ENCODE data around the gene PTCHD4. TPM values are rescaled to one million over a fixed set of nuclear protein-coding genes. Genes with fewer than 3 reads are reported as not detected.

Gene PTCHD4
- total RNA-seq, 1 experiment from 2014 or later = 0.96 TPM

DNA sequence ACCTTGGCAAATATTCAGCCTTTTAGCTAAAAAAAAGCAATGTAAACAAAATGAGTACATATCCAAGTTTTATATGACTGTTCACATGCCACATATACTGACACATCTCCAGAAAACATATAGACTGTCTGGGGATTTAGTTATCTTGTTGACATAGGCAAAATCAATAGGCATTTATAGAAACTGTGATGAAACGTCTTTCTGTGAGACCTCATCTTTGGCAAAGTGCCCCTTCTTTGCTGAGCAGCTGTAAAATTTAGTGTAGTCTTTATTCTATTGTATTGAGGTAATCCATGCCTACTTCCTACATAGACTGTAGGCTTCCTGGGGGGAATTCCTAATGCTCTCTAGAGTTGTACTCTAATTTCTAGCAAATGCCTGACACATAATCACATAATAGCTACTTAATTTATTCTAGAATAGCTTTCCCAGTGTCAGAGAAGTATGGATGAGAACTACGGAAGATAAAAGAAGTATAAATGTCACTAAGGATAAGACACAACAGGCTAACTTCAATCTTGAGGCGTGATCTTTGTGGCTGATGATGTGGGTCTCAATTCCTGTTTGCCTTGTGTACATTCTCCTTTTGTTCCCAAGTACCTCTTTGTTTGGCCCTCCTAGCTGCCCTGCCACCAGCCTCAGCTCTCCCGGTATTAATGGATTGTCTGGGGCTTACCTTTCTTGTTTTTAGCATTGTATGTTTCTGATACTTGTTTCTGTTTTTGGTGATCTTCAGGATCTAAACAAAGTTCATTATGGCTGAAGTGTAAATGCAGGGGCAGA is 30.6 kb downstream of the PTCHD4 start:
- no peak overlapping the region for H3T11ph ChIP-seq (ENCODE audit: low read length)
- H2BK20ac ChIP-seq (ENCODE audit: low read depth, low read length, poor library complexity, severe bottlenecking) = no peak overlapping the region
- H3K79me2 ChIP-seq (ENCODE audit: insufficient read depth, low read length) = no peaks in the 10 kb centered on the region
- H3K4me1 ChIP-seq (ENCODE audit: insufficient read depth, low read length) = no peaks in the 10 kb centered on the region; the same call in 1 of the 2 replicates
- H2BK120ac ChIP-seq (ENCODE audit: low read depth, low read length, poor library complexity, severe bottlenecking) = no peak overlapping the region
- H2AFZ ChIP-seq (ENCODE audit: low read length) = no peak overlapping the region
- H3K9me3 ChIP-seq (ENCODE audit: control insufficient read depth, low read depth, low read length) = no peaks in the 10 kb centered on the region
- no peak overlapping the region for H3K9ac ChIP-seq (ENCODE audit: extremely low read depth, insufficient read length, low read length)
- no peak overlapping the region for H2AK5ac ChIP-seq (ENCODE audit: insufficient read length, low read length)
- H2BK12ac ChIP-seq (ENCODE audit: insufficient read length, low read depth, low read length) = no peak overlapping the region
- H4K20me1 ChIP-seq (ENCODE audit: control insufficient read depth, insufficient read depth, insufficient read length) = no peaks in the 10 kb centered on the region
- DNase-seq = no peak
- TF ChIP-seq, protein P1, sequence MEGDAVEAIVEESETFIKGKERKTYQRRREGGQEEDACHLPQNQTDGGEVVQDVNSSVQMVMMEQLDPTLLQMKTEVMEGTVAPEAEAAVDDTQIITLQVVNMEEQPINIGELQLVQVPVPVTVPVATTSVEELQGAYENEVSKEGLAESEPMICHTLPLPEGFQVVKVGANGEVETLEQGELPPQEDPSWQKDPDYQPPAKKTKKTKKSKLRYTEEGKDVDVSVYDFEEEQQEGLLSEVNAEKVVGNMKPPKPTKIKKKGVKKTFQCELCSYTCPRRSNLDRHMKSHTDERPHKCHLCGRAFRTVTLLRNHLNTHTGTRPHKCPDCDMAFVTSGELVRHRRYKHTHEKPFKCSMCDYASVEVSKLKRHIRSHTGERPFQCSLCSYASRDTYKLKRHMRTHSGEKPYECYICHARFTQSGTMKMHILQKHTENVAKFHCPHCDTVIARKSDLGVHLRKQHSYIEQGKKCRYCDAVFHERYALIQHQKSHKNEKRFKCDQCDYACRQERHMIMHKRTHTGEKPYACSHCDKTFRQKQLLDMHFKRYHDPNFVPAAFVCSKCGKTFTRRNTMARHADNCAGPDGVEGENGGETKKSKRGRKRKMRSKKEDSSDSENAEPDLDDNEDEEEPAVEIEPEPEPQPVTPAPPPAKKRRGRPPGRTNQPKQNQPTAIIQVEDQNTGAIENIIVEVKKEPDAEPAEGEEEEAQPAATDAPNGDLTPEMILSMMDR (conservative IDR thresholded peaks at IDR 0.05) = no peak
- H3K79me1 ChIP-seq (ENCODE audit: insufficient read depth, low read depth, low read length, poor library complexity, severe bottlenecking) = no peaks in the 10 kb centered on the region
- H3K4ac ChIP-seq (ENCODE audit: low read depth, low read length) = no peak overlapping the region
- no peak overlapping the region for H3K4me2 ChIP-seq (ENCODE audit: insufficient read depth, insufficient read length, low read length)
- no peak overlapping the region for H3K56ac ChIP-seq (ENCODE audit: insufficient read length, low read depth, low read length)
- H3K18ac ChIP-seq (ENCODE audit: insufficient read length, low read depth, low read length) = no peak overlapping the region
- no peak overlapping the region for H3K27ac ChIP-seq (ENCODE audit: insufficient read length, low read depth, low read length)
- no peak overlapping the region for H2BK5ac ChIP-seq (ENCODE audit: insufficient read length, low read length)
- H3K23me2 ChIP-seq (ENCODE audit: insufficient read length, low read depth, low read length, poor library complexity, severe bottlenecking) = no peaks in the 10 kb centered on the region
- no peak overlapping the region for H4K8ac ChIP-seq (replicated peaks; ENCODE audit: insufficient read length, low read depth, low read length)
- Mint-ChIP-seq H3K27ac (no peak overlapping the region), H3K4me3 (no peak overlapping the region), H3K36me3 (ENCODE audit: insufficient read depth in 1 of 3, low read depth in 3 of 3) (peaks cover 0 to 22% (median 16%) of the 10 kb centered on the region in 3 experiments; a peak in 5 of 7 replicates), H3K9me3 (peaks cover 10 to 19% of the 10 kb centered on the region in 2 experiments; a peak in 4 of 5 replicates), H3K4me1 (no peaks in the 10 kb centered on the region), H3K27me3 (ENCODE audit: low read depth) (no peaks in the 10 kb centered on the region)
- H3K23ac ChIP-seq (ENCODE audit: insufficient read length, low read depth, low read length) = no peak overlapping the region
- no peaks in the 10 kb centered on the region for H3K27me3 ChIP-seq (ENCODE audit: insufficient read depth, low read length)
- no peak overlapping the region for H4K5ac ChIP-seq (ENCODE audit: insufficient read length, low read depth, low read length)
- H3K14ac ChIP-seq (ENCODE audit: insufficient read depth, low read length) = no peak overlapping the region
- no CpG with 5 or more reads among the region's 4 CpGs for WGBS (ENCODE audit: extremely low coverage, insufficient read length, low lambda C conversion rate)
- H2BK15ac ChIP-seq (ENCODE audit: low read depth, low read length) = no peak overlapping the region
- H4K91ac ChIP-seq (ENCODE audit: insufficient read length, low read depth, low read length) = no peak overlapping the region
